ENCODE data around the gene PPIH. TPM values are rescaled to one million over a fixed set of nuclear protein-coding genes. Genes with fewer than 3 reads are reported as not detected.

The PPIH gene
- total RNA-seq, 3 donors from 2014 or later, result 20.1 to 47.7 (median 23.3) TPM

DNA sequence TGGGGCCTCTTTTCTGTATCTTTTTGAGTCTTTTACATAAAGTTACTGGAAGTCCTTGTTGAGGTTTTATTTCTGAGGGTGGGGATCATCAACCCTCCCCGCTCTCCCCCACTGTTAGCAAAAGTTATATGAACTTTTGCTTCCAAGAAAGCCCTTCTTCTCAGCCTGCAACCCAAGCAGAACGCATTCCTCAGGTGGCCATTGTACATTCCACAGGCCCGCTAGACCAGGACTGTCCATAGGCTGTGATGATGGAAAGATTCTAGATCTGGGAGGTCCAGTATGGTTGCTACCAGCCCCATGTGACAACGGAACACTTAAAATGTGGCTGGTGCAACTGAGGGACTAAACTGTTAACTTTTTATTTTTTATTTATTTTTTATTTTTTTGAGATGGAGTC lies 12.2 kb downstream of the PPIH start:
- Histone ChIP-seq H3K9me3 (no peaks in the 10 kb centered on the region), H3K4me3 (no peak overlapping the region), H3K36me3 (ENCODE audit: low read depth) (no peaks in the 10 kb centered on the region), H3K4me1 (ENCODE audit: low read depth) (no peaks in the 10 kb centered on the region)
- no peak for DNase-seq
- no peak for ATAC-seq
- TF ChIP-seq, protein P1, sequence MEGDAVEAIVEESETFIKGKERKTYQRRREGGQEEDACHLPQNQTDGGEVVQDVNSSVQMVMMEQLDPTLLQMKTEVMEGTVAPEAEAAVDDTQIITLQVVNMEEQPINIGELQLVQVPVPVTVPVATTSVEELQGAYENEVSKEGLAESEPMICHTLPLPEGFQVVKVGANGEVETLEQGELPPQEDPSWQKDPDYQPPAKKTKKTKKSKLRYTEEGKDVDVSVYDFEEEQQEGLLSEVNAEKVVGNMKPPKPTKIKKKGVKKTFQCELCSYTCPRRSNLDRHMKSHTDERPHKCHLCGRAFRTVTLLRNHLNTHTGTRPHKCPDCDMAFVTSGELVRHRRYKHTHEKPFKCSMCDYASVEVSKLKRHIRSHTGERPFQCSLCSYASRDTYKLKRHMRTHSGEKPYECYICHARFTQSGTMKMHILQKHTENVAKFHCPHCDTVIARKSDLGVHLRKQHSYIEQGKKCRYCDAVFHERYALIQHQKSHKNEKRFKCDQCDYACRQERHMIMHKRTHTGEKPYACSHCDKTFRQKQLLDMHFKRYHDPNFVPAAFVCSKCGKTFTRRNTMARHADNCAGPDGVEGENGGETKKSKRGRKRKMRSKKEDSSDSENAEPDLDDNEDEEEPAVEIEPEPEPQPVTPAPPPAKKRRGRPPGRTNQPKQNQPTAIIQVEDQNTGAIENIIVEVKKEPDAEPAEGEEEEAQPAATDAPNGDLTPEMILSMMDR (IDR thresholded peaks at IDR 0.05), result no peak
- intact Hi-C loops (cut with DNase I, micrococcal nuclease), result no loop called here

DNA sequence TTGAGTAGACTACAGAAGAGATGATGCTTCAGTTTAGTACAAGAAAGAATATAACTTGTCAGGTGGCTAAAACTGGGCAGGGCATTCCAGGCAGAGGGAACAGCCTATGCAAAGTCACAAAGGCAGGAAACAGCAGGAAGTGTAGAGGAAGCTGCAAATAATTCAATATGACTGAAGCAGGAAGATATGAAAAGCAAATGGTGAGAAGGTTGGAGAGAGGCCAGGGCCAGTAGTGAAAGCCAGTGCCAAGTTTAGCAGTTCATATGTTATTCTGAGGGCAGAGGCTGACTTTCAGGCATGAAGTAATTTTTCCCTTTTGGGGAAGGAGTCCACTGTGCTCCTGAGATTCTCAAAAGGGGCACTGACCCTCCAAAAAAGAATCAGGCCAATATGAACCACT lies 16.0 kb downstream of the PPIH start:
- ATAC-seq (no peak), DNase-seq (no peak)
- intact Hi-C loops (cut with DNase I, micrococcal nuclease), result no loop called here
- Histone ChIP-seq H3K4me1 (ENCODE audit: low read depth) (no peaks in the 10 kb centered on the region), H3K9me3 (no peaks in the 10 kb centered on the region), H3K36me3 (ENCODE audit: low read depth) (no peaks in the 10 kb centered on the region), H3K4me3 (no peak overlapping the region)
- TF ChIP-seq, protein P1 (IDR thresholded peaks at IDR 0.05), result no peak

DNA sequence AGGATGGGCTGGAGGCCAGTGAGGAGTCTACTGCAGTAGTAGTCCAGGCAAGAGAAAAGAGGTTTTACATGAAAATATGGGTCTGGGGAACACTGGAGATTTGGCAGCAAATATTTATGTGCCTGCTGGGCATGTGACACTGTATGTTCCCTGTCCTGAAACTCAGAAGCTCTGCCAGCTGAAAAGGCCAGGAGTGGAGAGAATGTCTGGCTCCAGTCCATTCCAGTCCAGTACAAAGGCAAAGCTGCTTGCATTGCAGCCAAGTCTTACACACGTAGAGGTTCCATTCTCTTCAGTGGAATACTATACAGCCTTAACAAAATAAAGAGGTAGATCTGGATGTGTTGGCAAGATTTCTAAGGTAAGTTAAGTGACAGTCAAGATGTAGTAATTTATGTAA lies 16.5 kb downstream of the PPIH start:
- Histone ChIP-seq H3K4me3 (no peak overlapping the region), H3K9me3 (no peaks in the 10 kb centered on the region), H3K36me3 (ENCODE audit: low read depth) (no peaks in the 10 kb centered on the region), H3K4me1 (ENCODE audit: low read depth) (no peaks in the 10 kb centered on the region)
- intact Hi-C loops (cut with DNase I, micrococcal nuclease), result no loop called here
- ATAC-seq (no peak), DNase-seq (no peak)
- TF ChIP-seq, protein P1 (IDR thresholded peaks at IDR 0.05), result no peak

DNA sequence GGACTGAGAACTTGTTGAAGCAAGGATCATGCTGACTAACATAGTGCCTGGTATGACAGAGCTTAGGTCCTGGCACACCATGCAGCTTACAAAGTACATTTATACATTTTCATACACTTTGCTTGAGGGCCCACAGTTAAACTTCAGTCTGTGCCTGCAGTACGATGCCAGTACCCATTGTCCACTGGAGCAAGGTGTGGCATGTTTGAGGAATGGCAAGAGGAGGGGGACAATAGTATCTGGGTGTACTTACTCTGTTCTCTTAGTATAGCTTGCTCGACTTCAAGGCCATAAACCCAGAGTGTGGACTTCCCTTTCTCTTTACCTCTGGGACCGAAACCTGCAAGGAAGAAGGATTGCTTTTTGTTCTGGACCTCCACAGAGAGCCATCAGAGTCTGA lies 17.2 kb downstream of the PPIH start:
- intact Hi-C loops (cut with DNase I, micrococcal nuclease), result no loop called here
- peaks cover 3% of the 10 kb centered on the region for H3K4me1 ChIP-seq (ENCODE audit: low read depth)
- no peak for DNase-seq
- H3K4me3 ChIP-seq, result no peak overlapping the region
- no peaks in the 10 kb centered on the region for H3K9me3 ChIP-seq
- H3K36me3 ChIP-seq (ENCODE audit: low read depth), result no peaks in the 10 kb centered on the region
- no peak for ATAC-seq
- TF ChIP-seq, protein P1 (IDR thresholded peaks at IDR 0.05), result no peak

DNA sequence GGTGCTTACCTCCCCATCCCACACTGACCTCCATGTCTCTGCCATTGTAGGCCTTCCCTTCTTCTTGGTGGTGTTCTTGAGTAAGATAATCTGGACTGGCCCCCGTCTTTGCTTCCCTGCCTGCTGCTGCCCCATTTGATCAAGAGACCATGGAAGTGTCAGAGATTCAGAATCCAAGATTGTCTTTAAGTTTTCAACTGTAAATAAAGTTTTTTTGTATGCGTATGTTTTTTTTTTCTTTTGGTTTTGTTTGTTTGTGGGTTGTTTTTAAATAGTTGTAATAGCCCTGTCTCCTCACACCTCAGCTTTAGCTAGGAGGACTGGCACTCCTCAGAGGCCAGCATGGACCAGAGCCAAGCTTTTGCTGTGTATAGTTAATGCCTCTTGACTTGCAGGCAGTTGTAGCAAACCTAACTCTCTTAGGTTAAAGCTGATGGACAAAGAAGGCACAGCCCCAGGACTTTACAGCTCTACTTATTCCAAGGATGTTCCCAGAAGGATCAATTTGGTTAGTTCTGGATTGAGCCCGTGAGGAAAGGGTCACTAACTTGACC lies 18.4 kb downstream of the PPIH start:
- ATAC-seq (no peak), DNase-seq (no peak)
- H3K9me3 ChIP-seq, result no peaks in the 10 kb centered on the region
- peaks cover 11% of the 10 kb centered on the region for H3K4me1 ChIP-seq (ENCODE audit: low read depth)
- intact Hi-C loops (cut with DNase I, micrococcal nuclease), result no loop called here
- TF ChIP-seq, protein P1 (IDR thresholded peaks at IDR 0.05), result no peak
- no peaks in the 10 kb centered on the region for H3K36me3 ChIP-seq (ENCODE audit: low read depth)
- H3K4me3 ChIP-seq, result no peak overlapping the region

Data from mucosa of descending colon (tissue), 3 donors.